ENCODE data around the gene PLCB1.

Gene PLCB1

GRCh38 chr20:8213270-8213669 lies 81.2 kb downstream of the PLCB1 start:
- DNase-seq = no peak

GRCh38 chr20:8213831-8214587 lies 81.9 kb downstream of the PLCB1 start:
- no peak for DNase-seq

DNA sequence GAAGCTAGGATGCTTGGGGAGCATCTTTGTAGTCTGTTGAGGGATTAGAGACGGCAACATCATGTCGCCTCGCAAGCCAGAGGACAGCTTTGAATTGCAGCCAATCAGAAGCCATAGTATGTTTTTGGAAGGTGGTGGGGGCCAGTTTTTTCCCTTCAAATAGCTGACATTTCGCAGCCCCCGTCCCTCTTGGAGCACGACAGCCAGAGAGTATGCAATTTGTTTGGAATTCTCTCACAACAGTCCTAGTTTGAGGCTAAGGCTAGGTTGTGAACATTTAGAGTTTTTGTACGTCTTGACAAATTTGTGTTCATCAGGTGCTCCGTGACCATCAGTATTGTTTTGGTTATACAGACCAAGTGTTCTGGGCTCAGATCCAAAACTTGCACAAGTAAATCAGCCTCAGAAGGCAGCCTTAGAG lies 83.3 kb downstream of the PLCB1 start:
- DNase-seq = no peak

GRCh38 chr20:8216375-8217200 lies 84.5 kb downstream of the PLCB1 start:
- DNase-seq = no peak

DNA sequence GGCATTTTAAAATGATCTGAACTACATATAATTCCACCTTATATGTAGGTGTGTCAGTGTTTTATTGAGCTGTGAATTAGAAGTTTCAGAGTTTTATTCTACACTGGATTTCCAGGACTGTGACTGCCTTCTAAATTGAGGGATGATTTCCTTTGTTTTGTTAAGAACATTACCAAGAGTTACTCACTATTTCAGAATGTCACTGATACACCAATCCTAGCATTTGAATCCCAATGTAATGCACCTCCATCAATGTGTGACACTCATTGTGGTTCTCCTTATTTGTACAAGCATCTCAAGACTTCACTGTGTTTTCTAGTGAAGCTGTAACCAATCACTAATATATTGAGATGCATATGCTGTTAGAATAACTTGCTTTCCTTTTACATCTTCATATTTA lies 86.8 kb downstream of the PLCB1 start:
- no peak for DNase-seq

- no peak for DNase-seq
These were observed 87.3 kb downstream of the PLCB1 start for GRCh38 chr20:8219403-8219802.

DNA sequence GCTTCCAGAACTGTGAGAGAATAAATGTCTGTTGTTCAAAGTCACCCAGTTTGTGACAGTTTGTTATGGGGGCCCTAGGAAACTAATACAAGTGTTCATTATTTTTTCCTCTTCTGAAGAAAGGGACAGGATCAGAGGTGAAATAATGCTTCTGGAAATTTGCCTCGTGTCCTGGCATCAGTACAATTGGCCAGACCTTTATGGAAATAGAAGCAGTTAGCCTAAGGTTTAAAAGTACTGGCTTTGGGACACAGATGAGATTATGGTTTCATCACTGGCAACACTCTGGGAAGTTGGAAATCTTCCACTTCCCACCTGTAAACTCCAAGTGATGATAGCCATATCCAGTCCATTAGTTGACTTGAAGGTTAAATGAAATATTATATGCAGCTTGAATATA lies 88.7 kb downstream of the PLCB1 start:
- DNase-seq = no peak

- no peak for DNase-seq
These were observed 89.9 kb downstream of the PLCB1 start for GRCh38 chr20:8221887-8222419.

GRCh38 chr20:8223091-8223870 lies 91.2 kb downstream of the PLCB1 start:
- no peak for DNase-seq

GRCh38 chr20:8225658-8226057 lies 93.6 kb downstream of the PLCB1 start:
- DNase-seq = no peak

GRCh38 chr20:8226106-8226505 lies 94.0 kb downstream of the PLCB1 start:
- no peak for DNase-seq

GRCh38 chr20:8227293-8227692 lies 95.2 kb downstream of the PLCB1 start:
- no peak for DNase-seq

GRCh38 chr20:8228315-8228714 lies 96.2 kb downstream of the PLCB1 start:
- DNase-seq = no peak

DNA sequence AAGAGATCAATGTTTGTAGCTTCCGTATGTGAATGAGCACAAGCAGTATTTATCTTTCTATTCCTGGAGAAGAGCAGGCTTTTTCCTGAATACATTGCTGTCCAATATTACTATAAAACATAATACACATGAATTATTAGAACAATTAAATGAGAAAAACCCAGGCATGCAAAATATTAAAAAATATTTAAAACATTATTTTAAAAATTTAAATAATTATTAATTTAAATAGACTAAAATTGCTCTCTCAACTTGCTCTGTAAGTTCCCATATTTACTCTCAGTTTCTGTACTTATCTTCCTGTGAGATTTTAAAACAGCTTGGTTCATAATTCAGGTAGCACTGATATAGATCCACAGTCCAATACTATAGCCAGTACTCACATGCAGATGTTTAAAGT lies 97.0 kb downstream of the PLCB1 start:
- no peak for DNase-seq

DNA sequence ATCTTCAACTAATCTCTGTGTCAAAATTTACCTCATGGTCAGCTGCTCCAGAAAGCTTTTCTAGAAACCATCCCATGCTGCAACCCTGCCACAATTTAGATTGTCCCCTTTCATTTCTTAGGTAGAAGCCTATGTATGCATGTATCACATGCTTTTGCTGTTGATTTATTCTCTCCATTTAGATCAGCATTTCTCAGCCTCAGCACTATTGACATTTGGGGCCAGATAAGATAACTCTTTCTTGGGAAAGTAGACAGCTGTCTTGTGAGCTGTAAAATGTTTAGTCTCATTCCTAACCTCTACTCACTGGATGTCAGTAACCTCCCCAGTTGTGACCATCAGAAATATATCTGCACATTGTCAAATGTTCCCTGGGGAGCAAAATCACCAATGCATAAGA lies 99.0 kb downstream of the PLCB1 start:
- DNase-seq = no peak

DNA sequence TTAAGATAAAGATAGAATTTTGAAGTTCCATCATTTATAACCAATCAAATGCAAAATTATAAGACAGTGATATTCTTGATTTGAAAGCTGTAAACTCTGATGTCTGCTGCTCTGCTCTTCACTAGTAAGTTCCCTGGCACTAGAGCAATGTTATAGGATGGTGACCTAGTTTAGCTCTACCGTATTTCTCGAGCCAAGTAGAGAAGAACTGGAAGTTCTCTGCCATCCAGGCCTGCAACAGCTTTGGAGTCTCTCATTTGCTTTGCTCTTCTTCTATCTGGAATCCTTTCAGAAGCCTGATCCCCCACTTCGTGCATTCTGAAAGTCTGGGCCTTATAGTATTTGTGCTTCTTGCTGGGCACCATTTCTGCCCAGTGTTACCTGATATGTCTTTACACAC lies 100.3 kb downstream of the PLCB1 start:
- no peak for DNase-seq

- DNase-seq = no peak
These were observed 102.5 kb downstream of the PLCB1 start for GRCh38 chr20:8234580-8234979.

- DNase-seq = no peak
These were observed 110.0 kb downstream of the PLCB1 start for GRCh38 chr20:8242066-8242465.

- DNase-seq = no peak
These were observed 111.0 kb downstream of the PLCB1 start for GRCh38 chr20:8242827-8243724.

- DNase-seq = no peak
These were observed 112.6 kb downstream of the PLCB1 start for GRCh38 chr20:8244637-8245036.

- no peak for DNase-seq
These were observed 114.1 kb downstream of the PLCB1 start for GRCh38 chr20:8246153-8246552.

GRCh38 chr20:8246716-8247115 lies 114.7 kb downstream of the PLCB1 start:
- DNase-seq = no peak

All from MV-4-11 (cell line).